SJCRH30 (cell line): ENCODE results near the gene FMN2. TPM values are rescaled to one million over a fixed set of nuclear protein-coding genes. Genes with fewer than 3 reads are reported as not detected.

Source experiments
- DNase-seq, 2 experiments: peaks; one replicate each; pipeline ENCODE4 v3.0.0-alpha.2; 2015 to 2020
- H3K27ac ChIP-seq: fragments of 250-450 bp; sonication (Bioruptor Pico); 2 replicates; pipeline ENCODE4 v1.5.1; 2020; ENCODE audit warnings: mild to moderate bottlenecking, moderate library complexity
- H3K27me3 ChIP-seq: fragments of 250-450 bp; sonication (Bioruptor Pico); 2 replicates; pipeline ENCODE4 v1.5.1; 2020; ENCODE audit warnings: mild to moderate bottlenecking, moderate library complexity
- H3K36me3 ChIP-seq: fragments of 250-450 bp; sonication (Bioruptor Pico); 2 replicates; pipeline ENCODE4 v1.5.1; 2020; ENCODE audit warnings: mild to moderate bottlenecking, moderate library complexity
- H3K4me1 ChIP-seq: fragments of 250-450 bp; sonication (Bioruptor Pico); 2 replicates; pipeline ENCODE4 v1.5.1; 2020; ENCODE audit warnings: mild to moderate bottlenecking, moderate library complexity
- H3K4me3 ChIP-seq: fragments of 250-450 bp; sonication (Bioruptor Pico); 2 replicates; pipeline ENCODE4 v1.5.1; 2020; ENCODE audit warnings: mild to moderate bottlenecking, moderate library complexity
- H3K9me3 ChIP-seq: fragments of 250-450 bp; sonication (Bioruptor Pico); replicated peaks from 2 replicates; pipeline ENCODE4 v1.5.1; 2020; ENCODE audit warnings: mild to moderate bottlenecking, moderate library complexity
- total RNA-seq: library from RNA; depleted of rRNA; stranded (reverse); fragments of >200 nt; shearing (Covaris generic); gene quantifications from 2 replicates; pipeline ENCODE4 v1.2.3, GENCODE V29; 2014; rRNA removed

Gene FMN2
- not detected in 2 replicates for total RNA-seq

GRCh38 chr1:240091614-240092300 is at the start of gene FMN2:
Gene FMN2 (plus strand): TSS chr1:240091883. CDS start chr1:240092110, 227 bp downstream.
- H3K27me3 ChIP-seq = peaks cover 9% of the 10 kb centered on the region
- no peaks in the 10 kb centered on the region for H3K9me3 ChIP-seq
- no peak within 1 kb of the TSS for H3K27ac ChIP-seq
- no peaks in the 10 kb centered on the region for H3K4me1 ChIP-seq
- peak; percentile 20 to 47 for DNase-seq
- peak within 1 kb of the TSS; percentile 47 for H3K4me3 ChIP-seq
- no peaks in the 10 kb centered on the region for H3K36me3 ChIP-seq

GRCh38 chr1:240044620-240045019 is 47.1 kb upstream of the FMN2 start:
- no peak for DNase-seq
- H3K4me3 ChIP-seq = no peak overlapping the region
- no peak overlapping the region for H3K27ac ChIP-seq
- no peaks in the 10 kb centered on the region for H3K27me3 ChIP-seq
- H3K36me3 ChIP-seq = no peaks in the 10 kb centered on the region
- no peaks in the 10 kb centered on the region for H3K9me3 ChIP-seq
- H3K4me1 ChIP-seq = no peaks in the 10 kb centered on the region

GRCh38 chr1:240046000-240046399 is 45.7 kb upstream of the FMN2 start:
- no peaks in the 10 kb centered on the region for H3K9me3 ChIP-seq
- H3K4me1 ChIP-seq = no peaks in the 10 kb centered on the region
- no peak overlapping the region for H3K4me3 ChIP-seq
- H3K27ac ChIP-seq = no peak overlapping the region
- no peaks in the 10 kb centered on the region for H3K36me3 ChIP-seq
- DNase-seq = no peak
- no peaks in the 10 kb centered on the region for H3K27me3 ChIP-seq

- H3K4me1 ChIP-seq = no peaks in the 10 kb centered on the region
- H3K9me3 ChIP-seq = no peaks in the 10 kb centered on the region
- no peak for DNase-seq
- no peak overlapping the region for H3K27ac ChIP-seq
- H3K36me3 ChIP-seq = no peaks in the 10 kb centered on the region
- H3K4me3 ChIP-seq = no peak overlapping the region
- no peaks in the 10 kb centered on the region for H3K27me3 ChIP-seq
Observed at GRCh38 chr1:240054109-240054701, 37.5 kb upstream of the FMN2 start.

- Histone ChIP-seq H3K27me3 (no peaks in the 10 kb centered on the region), H3K9me3 (no peaks in the 10 kb centered on the region), H3K4me1 (no peaks in the 10 kb centered on the region), H3K27ac (no peak overlapping the region), H3K36me3 (no peaks in the 10 kb centered on the region), H3K4me3 (no peak overlapping the region)
- DNase-seq = no peak
Observed at GRCh38 chr1:240055936-240056335, 35.7 kb upstream of the FMN2 start.

- Histone ChIP-seq H3K9me3 (no peaks in the 10 kb centered on the region), H3K27ac (no peak overlapping the region), H3K4me3 (no peak overlapping the region), H3K36me3 (no peaks in the 10 kb centered on the region), H3K27me3 (no peaks in the 10 kb centered on the region), H3K4me1 (no peaks in the 10 kb centered on the region)
- DNase-seq = no peak
Observed at GRCh38 chr1:240056350-240056749, 35.3 kb upstream of the FMN2 start.

- H3K36me3 ChIP-seq = no peaks in the 10 kb centered on the region
- no peak overlapping the region for H3K4me3 ChIP-seq
- DNase-seq = no peak
- H3K9me3 ChIP-seq = no peaks in the 10 kb centered on the region
- H3K4me1 ChIP-seq = no peaks in the 10 kb centered on the region
- no peaks in the 10 kb centered on the region for H3K27me3 ChIP-seq
- H3K27ac ChIP-seq = no peak overlapping the region
Observed at GRCh38 chr1:240058049-240058448, 33.6 kb upstream of the FMN2 start.

GRCh38 chr1:240068961-240069360 is 22.7 kb upstream of the FMN2 start:
- Histone ChIP-seq H3K4me3 (no peak overlapping the region), H3K27me3 (no peaks in the 10 kb centered on the region), H3K9me3 (no peaks in the 10 kb centered on the region), H3K4me1 (no peaks in the 10 kb centered on the region), H3K27ac (no peak overlapping the region), H3K36me3 (no peaks in the 10 kb centered on the region)
- DNase-seq = no peak

GRCh38 chr1:240070188-240070587 is 21.5 kb upstream of the FMN2 start:
- no peaks in the 10 kb centered on the region for H3K36me3 ChIP-seq
- DNase-seq = no peak
- H3K27me3 ChIP-seq = no peaks in the 10 kb centered on the region
- H3K27ac ChIP-seq = no peak overlapping the region
- H3K4me3 ChIP-seq = no peak overlapping the region
- H3K9me3 ChIP-seq = no peaks in the 10 kb centered on the region
- no peaks in the 10 kb centered on the region for H3K4me1 ChIP-seq

GRCh38 chr1:240073097-240073496 is 18.6 kb upstream of the FMN2 start:
- Histone ChIP-seq H3K27ac (no peak overlapping the region), H3K4me1 (no peaks in the 10 kb centered on the region), H3K27me3 (no peaks in the 10 kb centered on the region), H3K9me3 (no peaks in the 10 kb centered on the region), H3K36me3 (no peaks in the 10 kb centered on the region), H3K4me3 (no peak overlapping the region)
- DNase-seq = no peak

GRCh38 chr1:240074422-240074821 is 17.3 kb upstream of the FMN2 start:
- Histone ChIP-seq H3K27me3 (no peaks in the 10 kb centered on the region), H3K4me3 (no peak overlapping the region), H3K9me3 (no peaks in the 10 kb centered on the region), H3K4me1 (no peaks in the 10 kb centered on the region), H3K36me3 (no peaks in the 10 kb centered on the region), H3K27ac (no peak overlapping the region)
- DNase-seq = no peak

GRCh38 chr1:240074908-240075307 is 16.8 kb upstream of the FMN2 start:
- H3K27ac ChIP-seq = no peak overlapping the region
- no peaks in the 10 kb centered on the region for H3K27me3 ChIP-seq
- no peak overlapping the region for H3K4me3 ChIP-seq
- no peaks in the 10 kb centered on the region for H3K4me1 ChIP-seq
- DNase-seq = no peak
- no peaks in the 10 kb centered on the region for H3K9me3 ChIP-seq
- no peaks in the 10 kb centered on the region for H3K36me3 ChIP-seq

GRCh38 chr1:240084337-240084736 is 7.3 kb upstream of the FMN2 start:
- Histone ChIP-seq H3K27me3 (no peaks in the 10 kb centered on the region), H3K27ac (no peak overlapping the region), H3K36me3 (no peaks in the 10 kb centered on the region), H3K4me1 (no peaks in the 10 kb centered on the region), H3K9me3 (no peaks in the 10 kb centered on the region), H3K4me3 (no peak overlapping the region)
- DNase-seq = no peak

GRCh38 chr1:240084749-240085148 is 6.9 kb upstream of the FMN2 start:
- Histone ChIP-seq H3K9me3 (no peaks in the 10 kb centered on the region), H3K4me1 (no peaks in the 10 kb centered on the region), H3K27ac (no peak overlapping the region)

GRCh38 chr1:240086726-240087125 is 5.0 kb upstream of the FMN2 start:
- Histone ChIP-seq H3K4me3 (no peak overlapping the region), H3K36me3 (no peaks in the 10 kb centered on the region), H3K9me3 (no peaks in the 10 kb centered on the region), H3K4me1 (no peaks in the 10 kb centered on the region), H3K27me3 (peaks cover 6% of the 10 kb centered on the region), H3K27ac (no peak overlapping the region)
- DNase-seq = no peak

More at GRCh38 chr1:240084749-240085148, 6.9 kb upstream of the FMN2 start:
- DNase-seq = no peak
- Histone ChIP-seq H3K36me3 (no peaks in the 10 kb centered on the region), H3K4me3 (no peak overlapping the region), H3K27me3 (no peaks in the 10 kb centered on the region)

GRCh38 chr1:240090014-240090413 is 1.7 kb upstream of the FMN2 start:
- DNase-seq = no peak
- H3K4me1 ChIP-seq = no peaks in the 10 kb centered on the region
- H3K9me3 ChIP-seq = no peaks in the 10 kb centered on the region
- no peaks in the 10 kb centered on the region for H3K36me3 ChIP-seq
- H3K27me3 ChIP-seq = peaks cover 9% of the 10 kb centered on the region
- no peak overlapping the region for H3K27ac ChIP-seq
- no peak overlapping the region for H3K4me3 ChIP-seq
